Measurements from ENCODE around the gene CDHR5.

DNA sequence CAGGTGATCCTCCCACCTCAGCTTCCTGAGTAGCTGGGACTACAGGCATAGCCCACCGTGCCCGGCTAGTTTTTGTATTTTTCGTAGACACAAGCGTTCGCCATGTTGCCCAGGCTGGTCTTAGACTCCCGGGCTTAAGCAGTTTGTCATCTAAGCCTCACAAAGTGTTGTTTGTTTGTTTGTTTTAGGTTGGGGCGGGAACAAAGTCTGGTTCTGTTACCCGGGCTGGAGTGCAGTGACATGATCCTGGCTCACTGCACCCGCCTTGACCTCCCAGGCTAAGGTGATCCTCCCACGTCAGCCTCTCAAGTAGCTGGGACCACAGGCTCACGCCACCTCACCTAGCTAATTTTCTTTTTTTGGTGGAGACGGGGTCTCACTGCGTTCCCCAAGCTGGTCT, 21.6 kb downstream of the CDHR5 start:
- TF ChIP-seq, protein P1, sequence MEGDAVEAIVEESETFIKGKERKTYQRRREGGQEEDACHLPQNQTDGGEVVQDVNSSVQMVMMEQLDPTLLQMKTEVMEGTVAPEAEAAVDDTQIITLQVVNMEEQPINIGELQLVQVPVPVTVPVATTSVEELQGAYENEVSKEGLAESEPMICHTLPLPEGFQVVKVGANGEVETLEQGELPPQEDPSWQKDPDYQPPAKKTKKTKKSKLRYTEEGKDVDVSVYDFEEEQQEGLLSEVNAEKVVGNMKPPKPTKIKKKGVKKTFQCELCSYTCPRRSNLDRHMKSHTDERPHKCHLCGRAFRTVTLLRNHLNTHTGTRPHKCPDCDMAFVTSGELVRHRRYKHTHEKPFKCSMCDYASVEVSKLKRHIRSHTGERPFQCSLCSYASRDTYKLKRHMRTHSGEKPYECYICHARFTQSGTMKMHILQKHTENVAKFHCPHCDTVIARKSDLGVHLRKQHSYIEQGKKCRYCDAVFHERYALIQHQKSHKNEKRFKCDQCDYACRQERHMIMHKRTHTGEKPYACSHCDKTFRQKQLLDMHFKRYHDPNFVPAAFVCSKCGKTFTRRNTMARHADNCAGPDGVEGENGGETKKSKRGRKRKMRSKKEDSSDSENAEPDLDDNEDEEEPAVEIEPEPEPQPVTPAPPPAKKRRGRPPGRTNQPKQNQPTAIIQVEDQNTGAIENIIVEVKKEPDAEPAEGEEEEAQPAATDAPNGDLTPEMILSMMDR (IDR thresholded peaks at IDR 0.05) = no peak
- no peak for TF ChIP-seq POLR2A (IDR thresholded peaks at IDR 0.05)

All from ovary (tissue), 3 donors.